WTC11 (cell line): ENCODE results near the gene LECT2. TPM values are rescaled to one million over a fixed set of nuclear protein-coding genes. Genes with fewer than 3 reads are reported as not detected.

Experiments
- ATAC-seq: fragments of 200-7000 bp; cut with Tn5 transposase; 2 replicates; pipeline ENCODE4 v1.10.0; 2021; ENCODE audit warnings: mild to moderate bottlenecking, moderate library complexity
- CTCF ChIA-PET: fragments of 300-600 bp; sonication (Branson Sonifier 250); formaldehyde crosslinking; loops from one replicate; lab custom pipeline; 2021; ENCODE audit warnings: antibody characterized with exemption; lab: Charles Lee
- POLR2A ChIA-PET: fragments of 350-600 bp; sonication (Branson Sonifier 250); formaldehyde crosslinking; loops from one replicate; lab custom pipeline; 2021; ENCODE audit warnings: antibody characterized with exemption; lab: Charles Lee
- DNase-seq: peaks from one replicate; pipeline ENCODE4 v3.0.0; 2021; ENCODE audit warnings: low spot score
- H3K27ac Mint-ChIP-seq: 2 replicates; pipeline ENCODE4 v1.8.0; 2021; ENCODE audit warnings: mixed read lengths
- H3K27me3 Mint-ChIP-seq: 2 replicates; pipeline ENCODE4 v1.8.0; 2021; ENCODE audit warnings: low read depth, mild to moderate bottlenecking, moderate library complexity, mixed read lengths
- H3K36me3 Mint-ChIP-seq: 2 replicates; pipeline ENCODE4 v1.8.0; 2021; ENCODE audit warnings: mixed read lengths
- H3K4me1 Mint-ChIP-seq: 2 replicates; pipeline ENCODE4 v1.8.0; 2022; ENCODE audit warnings: mixed read lengths
- H3K4me3 Mint-ChIP-seq: 2 replicates; pipeline ENCODE4 v1.8.0; 2021; ENCODE audit warnings: mild to moderate bottlenecking, moderate library complexity, mixed read lengths
- H3K9me3 Mint-ChIP-seq: 2 replicates; pipeline ENCODE4 v1.8.0; 2021; ENCODE audit warnings: mixed read lengths
- AFF4 ChIP-seq: sonication (generic); formaldehyde crosslinking; IDR thresholded peaks from 2 replicates; pipeline ENCODE4 v1.8.1; 2023; ENCODE audit warnings: mild to moderate bottlenecking, missing genetic modification reagents, borderline replicate concordance
- E2F4 ChIP-seq: sonication (generic); formaldehyde crosslinking; IDR thresholded peaks from 2 replicates; pipeline ENCODE4 v1.8.1; 2022; ENCODE audit warnings: low read depth, mild to moderate bottlenecking, moderate library complexity, missing genetic modification reagents, borderline replicate concordance
- KAT7 ChIP-seq: sonication (generic); formaldehyde crosslinking; IDR thresholded peaks from 2 replicates; pipeline ENCODE4 v1.8.1; 2023; ENCODE audit warnings: missing genetic modification reagents, mild to moderate bottlenecking, borderline replicate concordance
- MAX ChIP-seq: sonication (generic); formaldehyde crosslinking; IDR thresholded peaks from 2 replicates; pipeline ENCODE4 v1.8.0; 2022; ENCODE audit warnings: mild to moderate bottlenecking, missing genetic modification reagents
- SMAD3 ChIP-seq: sonication (generic); formaldehyde crosslinking; IDR thresholded peaks from 2 replicates; pipeline ENCODE4 v1.8.0; 2022; ENCODE audit warnings: missing genetic modification reagents, mild to moderate bottlenecking, borderline replicate concordance
- TCF7 ChIP-seq: sonication (generic); formaldehyde crosslinking; IDR thresholded peaks from 2 replicates; pipeline ENCODE4 v1.8.0; 2022; ENCODE audit warnings: mild to moderate bottlenecking, low read depth, missing genetic modification reagents, moderate library complexity
- total RNA-seq: library from RNA; stranded (reverse); gene quantifications from 3 replicates; pipeline ENCODE4 v1.2.3, GENCODE V29; 2021
- TF ChIP-seq, protein P1 (sequence below): sonication (generic); formaldehyde crosslinking; IDR thresholded peaks from 2 replicates; pipeline ENCODE4 v1.8.0; 2022; ENCODE audit warnings: mild to moderate bottlenecking, missing genetic modification reagents

The LECT2 gene
- total RNA-seq, 1 experiment from 2014 or later: not detected

- no peak for TF ChIP-seq E2F4 (CRISPR knock-in tag)
- no peak for TF ChIP-seq SMAD3
- TF ChIP-seq, protein P1, sequence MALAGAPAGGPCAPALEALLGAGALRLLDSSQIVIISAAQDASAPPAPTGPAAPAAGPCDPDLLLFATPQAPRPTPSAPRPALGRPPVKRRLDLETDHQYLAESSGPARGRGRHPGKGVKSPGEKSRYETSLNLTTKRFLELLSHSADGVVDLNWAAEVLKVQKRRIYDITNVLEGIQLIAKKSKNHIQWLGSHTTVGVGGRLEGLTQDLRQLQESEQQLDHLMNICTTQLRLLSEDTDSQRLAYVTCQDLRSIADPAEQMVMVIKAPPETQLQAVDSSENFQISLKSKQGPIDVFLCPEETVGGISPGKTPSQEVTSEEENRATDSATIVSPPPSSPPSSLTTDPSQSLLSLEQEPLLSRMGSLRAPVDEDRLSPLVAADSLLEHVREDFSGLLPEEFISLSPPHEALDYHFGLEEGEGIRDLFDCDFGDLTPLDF (CRISPR knock-in tag): no peak
- TF ChIP-seq AFF4 (CRISPR knock-in tag): no peak
- TF ChIP-seq KAT7: no peak
These were observed 54.5 kb downstream of the LECT2 start (continued) for GRCh38 chr5:135900276-135900675.

- no peaks in the 10 kb centered on the region for H3K4me1 Mint-ChIP-seq
- H3K27ac Mint-ChIP-seq: no peak overlapping the region
- no peak for DNase-seq
- H3K4me3 Mint-ChIP-seq: no peak overlapping the region
- no peaks in the 10 kb centered on the region; the same call in 1 of the 2 replicates for H3K27me3 Mint-ChIP-seq
- POLR2A ChIA-PET: no interaction called here
- TF ChIP-seq MAX (CRISPR knock-in tag) (no peak), TCF7 (CRISPR knock-in tag) (no peak)
- TF ChIP-seq, all 79 proteins: peak for 0
- ATAC-seq: no peak
- no peaks in the 10 kb centered on the region for H3K36me3 Mint-ChIP-seq
- CTCF ChIA-PET: interaction anchor here (2.4 kb wide), 1 partner anchor 10 kb away, joined by 8 read pairs; no protein-coding TSS in a partner anchor
- H3K9me3 Mint-ChIP-seq: no peaks in the 10 kb centered on the region
These were observed 56.1 kb downstream of the LECT2 start for GRCh38 chr5:135898651-135899050.

Other genes starting within 250 kb of the LECT2 start
- gene SLC25A48, start 120.3 kb downstream of the LECT2 start, total RNA-seq: 0.76 to 1.1 TPM (median 1.1 TPM) in 3 replicates
- gene IL9, start 59.1 kb downstream of the LECT2 start, total RNA-seq: not detected in 3 replicates
- gene TGFBI, start 74.0 kb upstream of the LECT2 start, total RNA-seq: 7.2 to 9.1 TPM (median 7.8 TPM) in 3 replicates
- gene SMAD5, start 177.9 kb upstream of the LECT2 start, total RNA-seq: 54.9 to 70.3 TPM (median 65.2 TPM) in 3 replicates
- gene SMIM32, start 238.2 kb upstream of the LECT2 start, total RNA-seq: 0.18 to 0.37 TPM in 2 of 3 replicates, not detected in the other